ENCODE measurements around the gene PARVA.
A peak's percentile ranks its signal among the peaks of the same experiment; 100 is the strongest.

GRCh38 chr11:12496181-12497025, 119.0 kb downstream of the PARVA start:
- TF ChIP-seq ATF2 (IDR thresholded peaks at IDR 0.05; ENCODE audit: low read length) (no peak), CTCF (IDR thresholded peaks at IDR 0.05; ENCODE audit: control extremely low read depth in 1 of 3, insufficient read depth in 1 of 3, low read depth in 1 of 3, low read length in 3 of 3) (peak in 2 of 3 experiments; percentile 28 to 35; a peak in 3 of 4 replicates), SUZ12 (IDR thresholded peaks at IDR 0.05; ENCODE audit: low read length) (no peak), POLR2A (IDR thresholded peaks at IDR 0.05; ENCODE audit: control extremely low read depth in 1 of 2, low read depth in 2 of 2, low read length in 2 of 2) (no peak), TBP (IDR thresholded peaks at IDR 0.05; ENCODE audit: low read depth, low read length) (no peak), ZNF274 (IDR thresholded peaks at IDR 0.05; ENCODE audit: borderline replicate concordance, extremely low read depth, low read length) (no peak), EP300 (IDR thresholded peaks at IDR 0.05; ENCODE audit: borderline replicate concordance in 1 of 2, low read depth in 2 of 2, low read length in 2 of 2) (no peak), EZH2 (IDR thresholded peaks at IDR 0.05; ENCODE audit: low read depth, low read length, severe bottlenecking) (no peak), RAD21 (IDR thresholded peaks at IDR 0.05 in 1 of 2, conservative IDR thresholded peaks at IDR 0.05 in 1 of 2; ENCODE audit: low read depth in 2 of 2, low read length in 2 of 2) (peak; percentile 1 to 33; a peak in 1 of 4 replicates), POLR2AphosphoS5 (IDR thresholded peaks at IDR 0.05; ENCODE audit: low read depth, low read length) (no peak), JUN (IDR thresholded peaks at IDR 0.05; ENCODE audit: low read depth, low read length) (no peak), ATF3 (IDR thresholded peaks at IDR 0.05; ENCODE audit: insufficient read depth, low read depth, low read length) (no peak)

Data from H1 (cell line).